Osteocyte (in vitro differentiated cells): ENCODE data around the gene IDUA. TPM values are rescaled to one million over a fixed set of nuclear protein-coding genes. Genes with fewer than 3 reads are reported as not detected.

Source experiments
- DNase-seq: peaks from one replicate; pipeline ENCODE4 v3.0.0; 2021; ENCODE audit warnings: mixed read lengths; ENCODE audit not compliant: unreplicated experiment; ENCODE audit errors: extremely low spot score
- H3K27ac Mint-ChIP-seq: one replicate; pipeline ENCODE4 v1.8.0; 2021; ENCODE audit warnings: mild to moderate bottlenecking, mixed read lengths; ENCODE audit not compliant: unreplicated experiment
- H3K27me3 Mint-ChIP-seq: one replicate; pipeline ENCODE4 v1.8.0; 2021; ENCODE audit warnings: mixed read lengths; ENCODE audit not compliant: unreplicated experiment
- H3K36me3 Mint-ChIP-seq: one replicate; pipeline ENCODE4 v1.8.0; 2021; ENCODE audit warnings: mixed read lengths; ENCODE audit not compliant: unreplicated experiment
- H3K4me1 Mint-ChIP-seq: one replicate; pipeline ENCODE4 v1.8.0; 2021; ENCODE audit warnings: mixed read lengths; ENCODE audit not compliant: unreplicated experiment
- H3K4me3 Mint-ChIP-seq: one replicate; pipeline ENCODE4 v1.8.0; 2021; ENCODE audit warnings: mild to moderate bottlenecking, moderate library complexity, mixed read lengths; ENCODE audit not compliant: unreplicated experiment
- H3K9me3 Mint-ChIP-seq: one replicate; pipeline ENCODE4 v1.8.0; 2021; ENCODE audit warnings: mixed read lengths; ENCODE audit not compliant: unreplicated experiment
- total RNA-seq: library from RNA; stranded (reverse); gene quantifications from 2 replicates; pipeline ENCODE4 v1.2.1, GENCODE V29; 2021
- TF ChIP-seq, protein P1 (sequence below): fragments of 200-600 bp; sonication (generic); IDR thresholded peaks from 2 replicates; pipeline ENCODE4 v1.5.0; 2021; ENCODE audit warnings: antibody characterized with exemption, mild to moderate bottlenecking, moderate library complexity

The IDUA gene
- total RNA-seq, 1 donor from 2014 or later = 67.8 TPM

DNA sequence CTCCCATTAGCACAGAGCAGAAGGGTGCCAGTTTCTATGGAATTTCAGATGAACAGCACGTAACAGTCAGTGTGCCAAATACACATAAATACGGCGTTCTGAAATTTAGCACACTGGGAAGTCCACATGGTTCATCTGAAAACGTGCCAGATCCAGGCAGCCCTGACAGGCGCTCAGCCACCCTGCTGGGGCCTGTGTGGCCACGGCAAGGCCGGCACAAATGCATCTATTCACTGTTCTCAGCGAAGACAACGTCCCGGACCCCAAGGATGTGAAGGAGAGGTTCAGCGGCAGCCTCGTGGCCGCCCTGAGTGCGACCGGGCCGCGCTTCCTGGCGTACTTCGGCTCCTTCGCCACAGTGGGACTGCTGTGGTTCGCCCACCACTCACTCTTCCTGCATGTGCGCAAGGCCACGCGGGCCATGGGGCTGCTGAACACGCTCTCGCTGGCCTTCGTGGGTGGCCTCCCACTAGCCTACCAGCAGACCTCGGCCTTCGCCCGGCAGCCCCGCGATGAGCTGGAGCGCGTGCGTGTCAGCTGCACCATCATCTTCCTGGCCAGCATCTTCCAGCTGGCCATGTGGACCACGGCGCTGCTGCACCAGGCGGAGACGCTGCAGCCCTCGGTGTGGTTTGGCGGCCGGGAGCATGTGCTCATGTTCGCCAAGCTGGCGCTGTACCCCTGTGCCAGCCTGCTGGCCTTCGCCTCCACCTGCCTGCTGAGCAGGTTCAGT lies 29.1 kb upstream of the IDUA start:
- TF ChIP-seq, protein P1, sequence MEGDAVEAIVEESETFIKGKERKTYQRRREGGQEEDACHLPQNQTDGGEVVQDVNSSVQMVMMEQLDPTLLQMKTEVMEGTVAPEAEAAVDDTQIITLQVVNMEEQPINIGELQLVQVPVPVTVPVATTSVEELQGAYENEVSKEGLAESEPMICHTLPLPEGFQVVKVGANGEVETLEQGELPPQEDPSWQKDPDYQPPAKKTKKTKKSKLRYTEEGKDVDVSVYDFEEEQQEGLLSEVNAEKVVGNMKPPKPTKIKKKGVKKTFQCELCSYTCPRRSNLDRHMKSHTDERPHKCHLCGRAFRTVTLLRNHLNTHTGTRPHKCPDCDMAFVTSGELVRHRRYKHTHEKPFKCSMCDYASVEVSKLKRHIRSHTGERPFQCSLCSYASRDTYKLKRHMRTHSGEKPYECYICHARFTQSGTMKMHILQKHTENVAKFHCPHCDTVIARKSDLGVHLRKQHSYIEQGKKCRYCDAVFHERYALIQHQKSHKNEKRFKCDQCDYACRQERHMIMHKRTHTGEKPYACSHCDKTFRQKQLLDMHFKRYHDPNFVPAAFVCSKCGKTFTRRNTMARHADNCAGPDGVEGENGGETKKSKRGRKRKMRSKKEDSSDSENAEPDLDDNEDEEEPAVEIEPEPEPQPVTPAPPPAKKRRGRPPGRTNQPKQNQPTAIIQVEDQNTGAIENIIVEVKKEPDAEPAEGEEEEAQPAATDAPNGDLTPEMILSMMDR = no peak
- DNase-seq = no peak
- Mint-ChIP-seq H3K4me1 (no peaks in the 10 kb centered on the region), H3K27ac (no peak overlapping the region), H3K27me3 (no peaks in the 10 kb centered on the region), H3K36me3 (peaks cover 8% of the 10 kb centered on the region), H3K4me3 (no peak overlapping the region), H3K9me3 (no peaks in the 10 kb centered on the region)

DNA sequence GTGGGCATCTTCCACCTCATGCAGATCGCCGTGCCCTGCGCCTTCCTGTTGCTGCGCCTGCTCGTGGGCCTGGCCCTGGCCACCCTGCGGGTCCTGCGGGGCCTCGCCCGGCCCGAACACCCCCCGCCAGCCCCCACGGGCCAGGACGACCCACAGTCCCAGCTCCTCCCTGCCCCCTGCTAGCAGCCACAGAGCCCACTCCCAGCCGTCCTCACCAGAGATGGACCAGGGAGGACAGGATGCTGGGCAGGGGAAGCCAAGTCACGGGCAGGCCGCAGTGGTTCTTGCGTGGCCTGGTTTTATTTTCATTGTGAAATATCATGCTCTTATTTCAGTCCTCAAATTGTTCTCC lies 28.6 kb upstream of the IDUA start:
- no peaks in the 10 kb centered on the region for H3K9me3 Mint-ChIP-seq
- no peaks in the 10 kb centered on the region for H3K27me3 Mint-ChIP-seq
- DNase-seq = no peak
- H3K4me1 Mint-ChIP-seq = no peaks in the 10 kb centered on the region
- peaks cover 6% of the 10 kb centered on the region for H3K36me3 Mint-ChIP-seq
- H3K27ac Mint-ChIP-seq = no peak overlapping the region
- TF ChIP-seq, protein P1 = no peak
- H3K4me3 Mint-ChIP-seq = no peak overlapping the region

DNA sequence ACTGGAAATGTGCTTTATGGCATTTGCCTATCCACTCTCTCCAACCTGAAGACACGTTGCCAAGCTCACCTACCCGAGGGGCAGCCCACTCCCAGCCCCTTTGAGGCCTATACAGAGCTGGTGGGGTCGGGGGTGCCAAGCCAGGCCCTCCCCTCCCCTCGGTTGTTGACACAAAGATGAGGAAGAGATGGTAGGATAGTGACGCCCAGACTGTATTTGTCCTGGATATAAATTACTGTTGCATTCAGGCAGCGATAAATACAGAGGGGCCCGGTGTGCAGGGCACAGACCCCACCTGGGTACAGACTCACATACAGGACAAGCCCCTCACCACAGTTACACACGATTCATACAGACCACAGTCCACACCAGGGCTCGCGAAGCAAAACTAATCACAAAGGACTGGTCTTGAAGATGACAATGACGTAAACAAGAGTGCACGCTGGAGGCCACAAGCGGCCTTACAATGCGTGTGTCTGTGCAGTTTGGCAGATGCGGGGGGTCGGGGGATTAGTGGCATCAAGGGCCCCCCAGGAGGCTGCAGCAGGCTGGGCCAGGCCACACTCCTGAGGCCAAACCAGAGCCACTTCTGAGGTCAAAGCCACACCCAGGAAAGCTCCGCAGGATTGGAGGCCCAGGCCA lies 28.0 kb upstream of the IDUA start:
- no peak overlapping the region for H3K27ac Mint-ChIP-seq
- H3K4me1 Mint-ChIP-seq = no peaks in the 10 kb centered on the region
- H3K36me3 Mint-ChIP-seq = peaks cover 6% of the 10 kb centered on the region
- no peak overlapping the region for H3K4me3 Mint-ChIP-seq
- DNase-seq = no peak
- H3K27me3 Mint-ChIP-seq = no peaks in the 10 kb centered on the region
- H3K9me3 Mint-ChIP-seq = no peaks in the 10 kb centered on the region
- TF ChIP-seq, protein P1 = no peak

DNA sequence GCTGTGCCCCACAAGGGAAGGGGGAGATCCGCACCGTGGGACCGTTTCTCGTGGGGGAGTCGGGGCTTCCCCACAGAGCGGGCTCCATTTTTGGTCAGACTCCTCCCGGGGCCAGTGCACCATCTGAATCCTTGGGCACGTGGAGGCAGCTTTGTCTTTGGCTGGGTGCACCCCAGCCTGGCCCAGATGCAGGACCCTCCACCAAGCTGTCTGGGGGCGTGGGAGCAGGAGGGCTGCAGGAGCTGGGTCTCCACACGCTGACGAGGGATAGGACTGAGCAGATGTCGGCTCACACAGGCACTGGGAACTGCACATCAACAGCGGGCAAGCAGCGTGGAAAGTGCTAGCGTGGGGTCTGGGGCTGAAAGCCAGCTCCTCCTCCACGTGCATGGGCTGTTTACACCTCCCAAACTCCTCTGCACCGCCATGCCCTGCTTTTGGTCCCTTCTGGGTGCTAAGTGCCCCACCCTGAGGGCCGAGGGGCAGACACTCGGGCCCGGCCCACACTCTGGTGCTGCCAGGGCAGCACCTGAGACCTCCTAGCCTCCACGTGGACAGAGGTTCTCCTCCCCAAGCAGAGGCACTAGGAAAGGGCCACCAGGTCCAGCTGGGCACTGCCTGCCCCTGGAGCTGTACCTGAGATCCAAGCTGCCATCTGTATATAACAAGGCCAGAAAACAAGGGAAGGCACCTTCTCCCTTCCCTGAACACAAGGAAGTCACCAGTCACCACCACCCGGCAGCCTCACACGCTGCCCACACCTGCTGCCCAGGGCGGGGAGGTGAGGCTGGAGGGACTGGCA lies 27.3 kb upstream of the IDUA start:
- DNase-seq = no peak
- Mint-ChIP-seq H3K27me3 (no peaks in the 10 kb centered on the region), H3K27ac (no peak overlapping the region), H3K9me3 (no peaks in the 10 kb centered on the region), H3K4me3 (no peak overlapping the region), H3K4me1 (no peaks in the 10 kb centered on the region), H3K36me3 (peaks cover 5% of the 10 kb centered on the region)
- TF ChIP-seq, protein P1 = no peak

DNA sequence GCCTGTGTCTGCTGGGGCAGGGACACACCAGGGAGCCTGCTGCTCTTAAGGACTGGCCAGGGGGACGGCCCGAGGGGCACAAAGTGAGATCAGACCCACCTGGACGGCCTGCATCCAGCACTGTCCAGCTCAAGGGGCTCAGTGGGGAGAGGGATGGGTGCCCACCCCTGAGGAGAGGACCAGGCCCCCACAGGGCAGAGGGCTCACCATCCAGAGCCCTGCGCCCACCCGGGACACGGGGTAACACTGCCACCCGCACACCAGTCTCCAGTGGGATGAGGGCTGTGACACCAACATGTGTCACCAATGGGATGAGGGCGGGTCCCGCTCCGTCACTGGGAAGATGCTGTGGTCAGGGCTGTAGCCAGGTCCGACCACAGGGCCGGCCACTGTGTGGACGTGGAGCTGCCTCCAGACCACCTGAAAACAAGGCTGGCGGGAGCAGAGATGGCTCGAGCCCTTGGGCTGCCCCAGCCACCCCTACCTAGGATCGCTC lies 26.7 kb upstream of the IDUA start:
- Mint-ChIP-seq H3K27ac (no peak overlapping the region), H3K4me1 (no peaks in the 10 kb centered on the region), H3K36me3 (peaks cover 2% of the 10 kb centered on the region), H3K27me3 (no peaks in the 10 kb centered on the region), H3K9me3 (no peaks in the 10 kb centered on the region), H3K4me3 (no peak overlapping the region)
- DNase-seq = no peak
- TF ChIP-seq, protein P1 = no peak
